ENCODE results near the gene UBA7. TPM values are rescaled to one million over a fixed set of nuclear protein-coding genes. Genes with fewer than 3 reads are reported as not detected.

UBA7 gene
- total RNA-seq, 1 experiment from 2014 or later: 12.5 TPM

DNA sequence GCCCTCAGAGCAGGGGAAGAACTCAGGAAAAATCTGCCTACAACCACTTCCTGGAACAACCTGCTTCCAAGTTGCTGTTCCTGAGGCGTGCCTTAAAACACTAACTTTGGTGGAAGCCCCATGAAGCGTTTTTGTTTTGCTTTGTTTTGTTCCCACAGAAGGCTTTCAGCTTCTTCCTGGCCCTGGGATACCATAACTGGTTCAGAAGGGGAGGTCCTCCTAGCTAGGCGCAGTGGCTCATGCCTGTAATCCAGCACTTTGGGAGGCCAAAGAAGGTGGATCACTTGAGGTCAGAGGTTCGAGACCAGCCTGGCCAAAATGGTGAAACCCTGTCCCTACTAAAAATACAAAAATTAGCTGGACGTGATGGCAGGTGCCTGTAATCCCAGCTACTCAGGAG, 26.2 kb downstream of the UBA7 start:
- DNase-seq (ENCODE audit: low read depth, low spot score): no peak
- no peaks in the 10 kb centered on the region for H3K27me3 ChIP-seq (ENCODE audit: control insufficient read depth, insufficient read depth, low read length)
- H3K4me3 ChIP-seq (ENCODE audit: low read depth in 2 of 2, low read length in 2 of 2): no peak overlapping the region
- BruUV-seq (replicated peaks): no TSS peak
- ChIA-PET POLR2A (no interaction called here), CTCF (no interaction called here)
- no peak overlapping the region for H3K27ac ChIP-seq (ENCODE audit: low read length)
- H3K9me3 ChIP-seq (ENCODE audit: control insufficient read depth, insufficient read depth, low read depth, low read length): no peaks in the 10 kb centered on the region
- TF ChIP-seq SIN3A (IDR thresholded peaks at IDR 0.05; ENCODE audit: borderline replicate concordance, insufficient read depth, low read depth, low read length): no peak
- no peak for TF ChIP-seq TCF7L2 (IDR thresholded peaks at IDR 0.05; ENCODE audit: low read depth, low read length)
- TF ChIP-seq, protein P1, sequence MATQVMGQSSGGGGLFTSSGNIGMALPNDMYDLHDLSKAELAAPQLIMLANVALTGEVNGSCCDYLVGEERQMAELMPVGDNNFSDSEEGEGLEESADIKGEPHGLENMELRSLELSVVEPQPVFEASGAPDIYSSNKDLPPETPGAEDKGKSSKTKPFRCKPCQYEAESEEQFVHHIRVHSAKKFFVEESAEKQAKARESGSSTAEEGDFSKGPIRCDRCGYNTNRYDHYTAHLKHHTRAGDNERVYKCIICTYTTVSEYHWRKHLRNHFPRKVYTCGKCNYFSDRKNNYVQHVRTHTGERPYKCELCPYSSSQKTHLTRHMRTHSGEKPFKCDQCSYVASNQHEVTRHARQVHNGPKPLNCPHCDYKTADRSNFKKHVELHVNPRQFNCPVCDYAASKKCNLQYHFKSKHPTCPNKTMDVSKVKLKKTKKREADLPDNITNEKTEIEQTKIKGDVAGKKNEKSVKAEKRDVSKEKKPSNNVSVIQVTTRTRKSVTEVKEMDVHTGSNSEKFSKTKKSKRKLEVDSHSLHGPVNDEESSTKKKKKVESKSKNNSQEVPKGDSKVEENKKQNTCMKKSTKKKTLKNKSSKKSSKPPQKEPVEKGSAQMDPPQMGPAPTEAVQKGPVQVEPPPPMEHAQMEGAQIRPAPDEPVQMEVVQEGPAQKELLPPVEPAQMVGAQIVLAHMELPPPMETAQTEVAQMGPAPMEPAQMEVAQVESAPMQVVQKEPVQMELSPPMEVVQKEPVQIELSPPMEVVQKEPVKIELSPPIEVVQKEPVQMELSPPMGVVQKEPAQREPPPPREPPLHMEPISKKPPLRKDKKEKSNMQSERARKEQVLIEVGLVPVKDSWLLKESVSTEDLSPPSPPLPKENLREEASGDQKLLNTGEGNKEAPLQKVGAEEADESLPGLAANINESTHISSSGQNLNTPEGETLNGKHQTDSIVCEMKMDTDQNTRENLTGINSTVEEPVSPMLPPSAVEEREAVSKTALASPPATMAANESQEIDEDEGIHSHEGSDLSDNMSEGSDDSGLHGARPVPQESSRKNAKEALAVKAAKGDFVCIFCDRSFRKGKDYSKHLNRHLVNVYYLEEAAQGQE (IDR thresholded peaks at IDR 0.05; ENCODE audit: insufficient read depth in 1 of 2, low read depth in 2 of 2, low read length in 1 of 2): no peak
- no peak for TF ChIP-seq POLR2AphosphoS5 (IDR thresholded peaks at IDR 0.05; ENCODE audit: low read depth, low read length)
- TF ChIP-seq, protein P2, sequence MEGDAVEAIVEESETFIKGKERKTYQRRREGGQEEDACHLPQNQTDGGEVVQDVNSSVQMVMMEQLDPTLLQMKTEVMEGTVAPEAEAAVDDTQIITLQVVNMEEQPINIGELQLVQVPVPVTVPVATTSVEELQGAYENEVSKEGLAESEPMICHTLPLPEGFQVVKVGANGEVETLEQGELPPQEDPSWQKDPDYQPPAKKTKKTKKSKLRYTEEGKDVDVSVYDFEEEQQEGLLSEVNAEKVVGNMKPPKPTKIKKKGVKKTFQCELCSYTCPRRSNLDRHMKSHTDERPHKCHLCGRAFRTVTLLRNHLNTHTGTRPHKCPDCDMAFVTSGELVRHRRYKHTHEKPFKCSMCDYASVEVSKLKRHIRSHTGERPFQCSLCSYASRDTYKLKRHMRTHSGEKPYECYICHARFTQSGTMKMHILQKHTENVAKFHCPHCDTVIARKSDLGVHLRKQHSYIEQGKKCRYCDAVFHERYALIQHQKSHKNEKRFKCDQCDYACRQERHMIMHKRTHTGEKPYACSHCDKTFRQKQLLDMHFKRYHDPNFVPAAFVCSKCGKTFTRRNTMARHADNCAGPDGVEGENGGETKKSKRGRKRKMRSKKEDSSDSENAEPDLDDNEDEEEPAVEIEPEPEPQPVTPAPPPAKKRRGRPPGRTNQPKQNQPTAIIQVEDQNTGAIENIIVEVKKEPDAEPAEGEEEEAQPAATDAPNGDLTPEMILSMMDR (IDR thresholded peaks at IDR 0.05): no peak
- in situ Hi-C loops (cut with HindIII; ENCODE audit: low pct_unique_long_range_greater_than_20kb, low sequenced_read_pairs) (no loop called here), intact Hi-C loops (cut with micrococcal nuclease; ENCODE audit: unreplicated experiment) (no loop called here)
- no peak for ATAC-seq
- peaks cover 6% of the 10 kb centered on the region for H3K4me1 ChIP-seq (ENCODE audit: control insufficient read depth, insufficient read depth, low read length)
- no peaks in the 10 kb centered on the region for H3K36me3 ChIP-seq (ENCODE audit: control insufficient read depth, insufficient read depth, low read length)

GRCh38 chr3:49787182-49787464, 26.6 kb downstream of the UBA7 start:
- Histone ChIP-seq H3K36me3 (ENCODE audit: control insufficient read depth, insufficient read depth, low read length) (no peaks in the 10 kb centered on the region), H3K9me3 (ENCODE audit: control insufficient read depth, insufficient read depth, low read depth, low read length) (no peaks in the 10 kb centered on the region), H3K27ac (ENCODE audit: low read length) (peak overlapping the region; percentile 92), H3K4me3 (ENCODE audit: low read depth in 2 of 2, low read length in 2 of 2) (peak overlapping the region in 1 of 2 experiments; percentile 70; a peak in 3 of 4 replicates), H3K27me3 (ENCODE audit: control insufficient read depth, insufficient read depth, low read length) (no peaks in the 10 kb centered on the region), H3K4me1 (ENCODE audit: control insufficient read depth, insufficient read depth, low read length) (peaks cover 6% of the 10 kb centered on the region)
- no peak for DNase-seq (ENCODE audit: low read depth, low spot score)
- no peak for ATAC-seq
- TSS peak; percentile 94 for BruUV-seq (replicated peaks)
- no peak for TF ChIP-seq POLR2AphosphoS5 (IDR thresholded peaks at IDR 0.05; ENCODE audit: low read depth, low read length)
- in situ Hi-C loops (cut with HindIII; ENCODE audit: low pct_unique_long_range_greater_than_20kb, low sequenced_read_pairs): no loop called here
- ChIA-PET CTCF (no interaction called here), POLR2A (no interaction called here)
- intact Hi-C loops (cut with micrococcal nuclease; ENCODE audit: unreplicated experiment): no loop called here

DNA sequence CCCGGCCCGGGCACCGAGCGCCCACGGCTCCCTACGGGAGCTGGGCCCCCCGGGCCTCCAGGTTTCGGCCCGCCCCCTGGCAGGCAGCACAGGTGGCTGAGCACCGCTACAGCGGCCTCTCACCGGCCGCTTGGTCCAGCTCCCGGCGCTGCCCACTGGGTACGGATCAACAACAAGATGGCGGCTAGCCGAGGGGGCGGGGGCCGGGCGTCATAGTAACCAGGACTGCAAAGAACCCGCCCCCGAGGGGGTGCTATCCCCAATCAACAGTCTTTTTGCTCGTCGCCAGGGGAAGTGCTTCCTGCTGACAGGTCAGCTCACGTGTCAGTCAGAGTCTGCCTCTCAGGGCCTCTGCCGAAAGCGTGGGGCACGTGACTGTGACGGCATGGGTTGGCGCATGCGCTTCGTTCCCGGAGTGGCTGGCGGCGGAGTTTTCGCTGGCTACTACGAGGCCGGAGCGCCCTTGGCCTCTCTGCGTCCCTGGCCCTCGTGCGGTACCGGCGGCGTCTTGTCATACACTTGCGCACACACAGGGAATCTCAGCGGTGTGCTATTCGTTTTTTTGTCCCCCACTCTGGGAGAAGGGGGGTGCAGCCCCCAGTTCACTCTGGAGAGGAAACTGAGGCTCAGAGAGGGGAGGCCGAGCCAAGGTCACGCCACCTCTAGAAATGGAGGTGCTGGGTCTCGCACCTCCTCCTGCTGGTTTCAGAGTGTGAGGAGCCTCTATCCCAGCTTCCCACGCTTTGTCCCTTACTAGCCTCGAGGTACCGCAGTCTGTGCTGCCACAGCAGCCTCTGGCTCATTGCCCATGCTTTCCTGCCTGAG, 27.2 kb downstream of the UBA7 start, which contains the start of gene IP6K1:
TSS of gene IP6K1 (minus strand) at position 186 of the 825 bp plus-strand sequence. CDS start 38,502 bp downstream, outside the sequence.
- no peaks in the 10 kb centered on the region for H3K27me3 ChIP-seq (ENCODE audit: control insufficient read depth, insufficient read depth, low read length)
- peak within 1 kb of the TSS; percentile 70 to 78 for H3K4me3 ChIP-seq (ENCODE audit: low read depth in 2 of 2, low read length in 2 of 2)
- H3K9me3 ChIP-seq (ENCODE audit: control insufficient read depth, insufficient read depth, low read depth, low read length): no peaks in the 10 kb centered on the region
- DNase-seq (ENCODE audit: low read depth, low spot score) (peak; percentile 94), ATAC-seq (peak; percentile 99)
- no peaks in the 10 kb centered on the region for H3K36me3 ChIP-seq (ENCODE audit: control insufficient read depth, insufficient read depth, low read length)
- BruUV-seq (replicated peaks): no TSS peak
- TF ChIP-seq POLR2AphosphoS5 (IDR thresholded peaks at IDR 0.05; ENCODE audit: low read depth, low read length) (peak; percentile 75), TCF7L2 (IDR thresholded peaks at IDR 0.05; ENCODE audit: low read depth, low read length) (no peak), SIN3A (IDR thresholded peaks at IDR 0.05; ENCODE audit: borderline replicate concordance, insufficient read depth, low read depth, low read length) (peak; percentile 65; the same call in 1 of the 2 replicates)
- TF ChIP-seq, protein P1 (IDR thresholded peaks at IDR 0.05; ENCODE audit: insufficient read depth in 1 of 2, low read depth in 2 of 2, low read length in 1 of 2): no peak
- TF ChIP-seq, protein P2 (IDR thresholded peaks at IDR 0.05): no peak
- CTCF ChIA-PET: interaction anchor here (1.2 kb wide), 1 partner anchor 85 kb away, joined by 4 read pairs; no protein-coding TSS in a partner anchor
- in situ Hi-C loops (cut with HindIII; ENCODE audit: low pct_unique_long_range_greater_than_20kb, low sequenced_read_pairs): no loop called here
- POLR2A ChIA-PET: no interaction called here
- peak within 1 kb of the TSS; percentile 92 for H3K27ac ChIP-seq (ENCODE audit: low read length)
- intact Hi-C loops (cut with micrococcal nuclease; ENCODE audit: unreplicated experiment): no loop called here
- H3K4me1 ChIP-seq (ENCODE audit: control insufficient read depth, insufficient read depth, low read length): peaks cover 6% of the 10 kb centered on the region

Data from Panc1 (cell line).